ENCODE measurements around the gene CDK18. TPM values are rescaled to one million over a fixed set of nuclear protein-coding genes. Genes with fewer than 3 reads are reported as not detected.

The CDK18 gene
- total and polyA plus RNA-seq, 10 of the 15 experiments (the other 5 are each of a cell fraction or from before 2014, with no cell fraction given) = 0.13 to 4.4 (median 0.52) TPM; not detected in 2

DNA sequence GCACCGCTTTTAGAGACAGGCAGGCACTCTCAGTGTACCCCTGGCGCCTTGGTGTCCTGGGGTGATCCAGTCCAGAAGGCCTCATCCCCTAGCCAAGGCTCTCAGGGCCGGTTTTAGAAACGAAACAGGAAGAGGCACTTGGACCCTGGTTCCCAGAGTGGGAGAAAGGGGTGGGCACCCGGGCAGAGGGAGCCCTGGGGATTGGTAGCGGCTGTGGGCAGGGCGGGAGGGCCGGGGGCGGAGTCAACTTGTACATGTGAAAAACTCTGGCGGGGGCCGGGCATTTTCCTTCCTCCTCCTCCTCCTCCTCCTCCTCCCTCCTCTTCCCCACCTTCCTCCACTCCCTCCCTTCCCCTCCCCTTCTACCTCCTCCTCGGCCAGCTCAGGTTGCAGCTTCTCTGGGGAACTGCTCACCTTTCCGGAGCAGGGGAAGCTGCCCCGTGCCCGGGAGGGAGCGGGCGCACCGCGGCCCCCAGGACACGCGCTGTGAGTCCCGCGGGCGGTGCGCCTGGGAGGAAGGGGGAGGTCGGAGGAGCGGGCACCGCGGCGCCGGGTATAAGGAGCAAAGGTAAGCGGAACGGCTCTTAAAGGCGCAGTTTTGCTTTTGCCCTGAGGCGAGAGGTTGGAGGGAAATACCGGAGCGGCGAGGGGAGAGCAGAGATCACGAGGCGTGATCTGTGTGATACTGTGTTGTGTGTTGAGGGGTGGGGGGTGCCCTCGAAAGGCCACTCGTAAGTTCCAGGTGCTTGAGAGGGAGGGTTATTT is at the start of gene CDK18 (continued):
- TF ChIP-seq ZBTB4 (CRISPR knock-in tag; IDR thresholded peaks at IDR 0.05) (no peak), ZNF622 (IDR thresholded peaks at IDR 0.05) (no peak), NR2F1 (conservative IDR thresholded peaks at IDR 0.05) (no peak), SIX5 (IDR thresholded peaks at IDR 0.05; ENCODE audit: low read depth, low read length, severe bottlenecking) (no peak), ATF2 (IDR thresholded peaks at IDR 0.05; ENCODE audit: low read length) (no peak), FOS (IDR thresholded peaks at IDR 0.05; ENCODE audit: borderline replicate concordance, extremely low read depth, insufficient read length) (no peak), SUPT20H (IDR thresholded peaks at IDR 0.05; ENCODE audit: borderline replicate concordance, control insufficient read depth, low read depth, low read length) (no peak), HSF1 (IDR thresholded peaks at IDR 0.05; ENCODE audit: low read depth, low read length) (no peak), RELB (IDR thresholded peaks at IDR 0.05; ENCODE audit: low read depth) (peak; percentile 69), YBX1 (IDR thresholded peaks at IDR 0.05) (no peak), POLR2A (IDR thresholded peaks at IDR 0.05; ENCODE audit: low read depth, low read length) (no peak), ETV6 (conservative IDR thresholded peaks at IDR 0.05 in 1 of 2, IDR thresholded peaks at IDR 0.05 in 1 of 2; ENCODE audit: borderline replicate concordance in 1 of 2, low read depth in 1 of 2) (no peak), POLR2AphosphoS5 (IDR thresholded peaks at IDR 0.05; ENCODE audit: low read length) (no peak)

Data from GM12878 (cell line).